MM.1S (cell line): ENCODE measurements around the gene SUPT20HL1.

ENCODE experiments used
- EZH2 ChIP-seq: fragments of 300-600 bp; sonication (generic); optimal IDR thresholded peaks from 2 replicates; pipeline ENCODE3; 2017; ENCODE audit warnings: low read depth, mild to moderate bottlenecking, antibody characterized with exemption, low read length, mixed read lengths
- TF ChIP-seq, protein P1 (sequence below): fragments of 300-600 bp; sonication (generic); IDR thresholded peaks from 2 replicates; pipeline ENCODE4 v1.5.1; 2016; ENCODE audit warnings: antibody characterized with exemption, low read length, mixed read lengths

DNA sequence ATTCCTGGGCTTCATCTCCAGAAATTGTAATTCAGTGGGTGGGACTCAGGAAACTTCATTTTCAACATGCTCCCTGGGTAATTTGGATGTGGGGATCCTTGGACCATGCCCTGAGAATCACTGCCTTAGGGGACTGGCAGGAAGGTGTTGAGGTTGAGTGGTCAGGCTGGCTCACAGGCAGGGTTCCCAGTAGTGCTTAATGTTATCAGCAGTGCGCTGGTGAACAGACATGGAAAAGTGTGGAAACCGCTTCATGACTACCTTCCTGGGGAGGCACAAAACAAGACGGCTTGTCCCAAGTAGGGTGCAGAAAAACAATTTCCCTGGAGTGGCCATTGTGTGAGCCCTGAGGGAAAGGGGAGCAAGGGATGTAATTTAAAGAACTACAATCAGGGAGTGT is 31.4 kb downstream of the SUPT20HL1 start:
- TF ChIP-seq, protein P1, sequence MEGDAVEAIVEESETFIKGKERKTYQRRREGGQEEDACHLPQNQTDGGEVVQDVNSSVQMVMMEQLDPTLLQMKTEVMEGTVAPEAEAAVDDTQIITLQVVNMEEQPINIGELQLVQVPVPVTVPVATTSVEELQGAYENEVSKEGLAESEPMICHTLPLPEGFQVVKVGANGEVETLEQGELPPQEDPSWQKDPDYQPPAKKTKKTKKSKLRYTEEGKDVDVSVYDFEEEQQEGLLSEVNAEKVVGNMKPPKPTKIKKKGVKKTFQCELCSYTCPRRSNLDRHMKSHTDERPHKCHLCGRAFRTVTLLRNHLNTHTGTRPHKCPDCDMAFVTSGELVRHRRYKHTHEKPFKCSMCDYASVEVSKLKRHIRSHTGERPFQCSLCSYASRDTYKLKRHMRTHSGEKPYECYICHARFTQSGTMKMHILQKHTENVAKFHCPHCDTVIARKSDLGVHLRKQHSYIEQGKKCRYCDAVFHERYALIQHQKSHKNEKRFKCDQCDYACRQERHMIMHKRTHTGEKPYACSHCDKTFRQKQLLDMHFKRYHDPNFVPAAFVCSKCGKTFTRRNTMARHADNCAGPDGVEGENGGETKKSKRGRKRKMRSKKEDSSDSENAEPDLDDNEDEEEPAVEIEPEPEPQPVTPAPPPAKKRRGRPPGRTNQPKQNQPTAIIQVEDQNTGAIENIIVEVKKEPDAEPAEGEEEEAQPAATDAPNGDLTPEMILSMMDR, result no peak
- no peak for TF ChIP-seq EZH2
